Activated naive CD8-positive, alpha-beta T cell treated with anti-CD3 and anti-CD28 coated beads, Interleukin-2, amount 50 U/mL, for 24 hours (primary cell): ENCODE measurements around the gene CFAP74.

Source experiments
- ATAC-seq: fragments of 150-1000 bp; cut with Tn5 transposase; one replicate; pipeline ENCODE4 v1.10.0; 2021
- DNase-seq: peaks from one replicate; pipeline ENCODE4 v3.0.0; 2021
- H3K27ac Mint-ChIP-seq: one replicate; pipeline ENCODE4 v1.8.0; 2021; ENCODE audit warnings: mild to moderate bottlenecking, mixed read lengths
- H3K27me3 Mint-ChIP-seq: one replicate; pipeline ENCODE4 v1.8.0; 2021; ENCODE audit warnings: mixed read lengths
- H3K36me3 Mint-ChIP-seq: one replicate; pipeline ENCODE4 v1.8.0; 2021; ENCODE audit warnings: low read depth, mixed read lengths
- H3K4me1 Mint-ChIP-seq: one replicate; pipeline ENCODE4 v1.8.0; 2021; ENCODE audit warnings: mixed read lengths
- H3K4me3 Mint-ChIP-seq: one replicate; pipeline ENCODE4 v1.8.0; 2021; ENCODE audit warnings: mild to moderate bottlenecking, moderate library complexity, mixed read lengths
- H3K9me3 Mint-ChIP-seq: one replicate; pipeline ENCODE4 v1.8.0; 2021; ENCODE audit warnings: mixed read lengths

CFAP74 gene

GRCh38 chr1:2031546-2032540 is 28.3 kb upstream of the CFAP74 start:
- ATAC-seq (no peak), DNase-seq (no peak)
- Mint-ChIP-seq H3K36me3 (no peaks in the 10 kb centered on the region), H3K27me3 (no peaks in the 10 kb centered on the region), H3K9me3 (no peaks in the 10 kb centered on the region), H3K27ac (no peak overlapping the region), H3K4me3 (no peak overlapping the region), H3K4me1 (no peaks in the 10 kb centered on the region)

GRCh38 chr1:2030076-2030871 is 26.7 kb upstream of the CFAP74 start:
- DNase-seq = no peak
- Mint-ChIP-seq H3K36me3 (no peaks in the 10 kb centered on the region), H3K9me3 (no peaks in the 10 kb centered on the region), H3K4me3 (no peak overlapping the region), H3K27ac (no peak overlapping the region), H3K4me1 (peaks cover 2% of the 10 kb centered on the region), H3K27me3 (no peaks in the 10 kb centered on the region)
- no peak for ATAC-seq

GRCh38 chr1:2029561-2029960 is 26.0 kb upstream of the CFAP74 start:
- Mint-ChIP-seq H3K27me3 (no peaks in the 10 kb centered on the region), H3K4me1 (peaks cover 2% of the 10 kb centered on the region), H3K9me3 (no peaks in the 10 kb centered on the region), H3K36me3 (no peaks in the 10 kb centered on the region), H3K4me3 (no peak overlapping the region), H3K27ac (no peak overlapping the region)
- ATAC-seq (no peak), DNase-seq (no peak)

GRCh38 chr1:2028870-2029560 is 25.4 kb upstream of the CFAP74 start:
- no peak overlapping the region for H3K27ac Mint-ChIP-seq
- H3K27me3 Mint-ChIP-seq = no peaks in the 10 kb centered on the region
- no peaks in the 10 kb centered on the region for H3K9me3 Mint-ChIP-seq
- no peak for ATAC-seq
- DNase-seq = no peak
- H3K4me1 Mint-ChIP-seq = peaks cover 2% of the 10 kb centered on the region
- no peak overlapping the region for H3K4me3 Mint-ChIP-seq
- H3K36me3 Mint-ChIP-seq = no peaks in the 10 kb centered on the region

GRCh38 chr1:2027961-2028583 is 24.5 kb upstream of the CFAP74 start:
- no peak for ATAC-seq
- H3K9me3 Mint-ChIP-seq = no peaks in the 10 kb centered on the region

GRCh38 chr1:2025491-2025981 is 21.9 kb upstream of the CFAP74 start:
- no peaks in the 10 kb centered on the region for H3K9me3 Mint-ChIP-seq
- H3K27me3 Mint-ChIP-seq = peaks cover 16% of the 10 kb centered on the region
- DNase-seq (no peak), ATAC-seq (no peak)
- H3K27ac Mint-ChIP-seq = no peak overlapping the region
- no peaks in the 10 kb centered on the region for H3K36me3 Mint-ChIP-seq
- no peak overlapping the region for H3K4me3 Mint-ChIP-seq
- peaks cover 2% of the 10 kb centered on the region for H3K4me1 Mint-ChIP-seq

More at GRCh38 chr1:2027961-2028583, 24.5 kb upstream of the CFAP74 start:
- Mint-ChIP-seq H3K4me3 (no peak overlapping the region), H3K27me3 (peaks cover 5% of the 10 kb centered on the region), H3K36me3 (no peaks in the 10 kb centered on the region), H3K27ac (no peak overlapping the region), H3K4me1 (peaks cover 2% of the 10 kb centered on the region)
- no peak for DNase-seq

GRCh38 chr1:2024887-2025286 is 21.3 kb upstream of the CFAP74 start:
- Mint-ChIP-seq H3K9me3 (no peaks in the 10 kb centered on the region), H3K36me3 (no peaks in the 10 kb centered on the region), H3K27ac (no peak overlapping the region), H3K27me3 (peaks cover 21% of the 10 kb centered on the region), H3K4me3 (no peak overlapping the region), H3K4me1 (peaks cover 2% of the 10 kb centered on the region)
- DNase-seq (no peak), ATAC-seq (no peak)

- Mint-ChIP-seq H3K9me3 (no peaks in the 10 kb centered on the region), H3K4me3 (no peak overlapping the region), H3K4me1 (peaks cover 2% of the 10 kb centered on the region), H3K36me3 (no peaks in the 10 kb centered on the region), H3K27ac (no peak overlapping the region), H3K27me3 (peaks cover 23% of the 10 kb centered on the region)
- no peak for DNase-seq
- ATAC-seq = no peak
These were observed 20.9 kb upstream of the CFAP74 start for GRCh38 chr1:2024451-2024850.

GRCh38 chr1:2023187-2023586 is 19.6 kb upstream of the CFAP74 start:
- Mint-ChIP-seq H3K27me3 (peaks cover 27% of the 10 kb centered on the region), H3K4me1 (peaks cover 4% of the 10 kb centered on the region), H3K27ac (no peak overlapping the region), H3K4me3 (no peak overlapping the region), H3K36me3 (peaks cover 1% of the 10 kb centered on the region), H3K9me3 (no peaks in the 10 kb centered on the region)
- no peak for DNase-seq
- ATAC-seq = no peak

GRCh38 chr1:2022063-2022770 is 18.6 kb upstream of the CFAP74 start:
- Mint-ChIP-seq H3K4me3 (no peak overlapping the region), H3K9me3 (no peaks in the 10 kb centered on the region), H3K27ac (no peak overlapping the region), H3K4me1 (peaks cover 4% of the 10 kb centered on the region), H3K36me3 (peaks cover 1% of the 10 kb centered on the region), H3K27me3 (peaks cover 35% of the 10 kb centered on the region)
- ATAC-seq (no peak), DNase-seq (no peak)

GRCh38 chr1:2021550-2021949 is 18.0 kb upstream of the CFAP74 start:
- H3K9me3 Mint-ChIP-seq = no peaks in the 10 kb centered on the region
- ATAC-seq = no peak
- no peak overlapping the region for H3K4me3 Mint-ChIP-seq
- peaks cover 4% of the 10 kb centered on the region for H3K4me1 Mint-ChIP-seq
- DNase-seq = no peak
- H3K36me3 Mint-ChIP-seq = peaks cover 1% of the 10 kb centered on the region
- H3K27ac Mint-ChIP-seq = no peak overlapping the region
- peaks cover 41% of the 10 kb centered on the region for H3K27me3 Mint-ChIP-seq

- Mint-ChIP-seq H3K27ac (no peak overlapping the region), H3K4me1 (peaks cover 2% of the 10 kb centered on the region), H3K9me3 (no peaks in the 10 kb centered on the region), H3K27me3 (peaks cover 47% of the 10 kb centered on the region), H3K36me3 (peaks cover 1% of the 10 kb centered on the region), H3K4me3 (no peak overlapping the region)
- DNase-seq (no peak), ATAC-seq (no peak)
These were observed 16.7 kb upstream of the CFAP74 start for GRCh38 chr1:2020310-2020655.

- H3K27me3 Mint-ChIP-seq = peaks cover 53% of the 10 kb centered on the region
- DNase-seq = no peak
- H3K4me1 Mint-ChIP-seq = peaks cover 2% of the 10 kb centered on the region
- H3K27ac Mint-ChIP-seq = no peak overlapping the region
- ATAC-seq = no peak
- no peaks in the 10 kb centered on the region for H3K9me3 Mint-ChIP-seq
- H3K4me3 Mint-ChIP-seq = no peak overlapping the region
- peaks cover 1% of the 10 kb centered on the region for H3K36me3 Mint-ChIP-seq
These were observed 16.2 kb upstream of the CFAP74 start for GRCh38 chr1:2019571-2020309.
